Hepatocyte (in vitro differentiated cells): Measurements from ENCODE around the gene ST6GALNAC5. TPM values are rescaled to one million over a fixed set of nuclear protein-coding genes. Genes with fewer than 3 reads are reported as not detected.

Experiments used
- DNase-seq: peaks from one replicate; pipeline ENCODE4 v3.0.0-alpha.2; 2016; ENCODE audit warnings: low spot score
- H2AFZ ChIP-seq: fragments of 200-600 bp; sonication (generic); 2 replicates; pipeline ENCODE4 v1.6.0; 2016; ENCODE audit warnings: antibody characterized with exemption, mild to moderate bottlenecking
- H3K27ac ChIP-seq: fragments of 200-600 bp; sonication (generic); 2 replicates; pipeline ENCODE4 v1.5.1; 2016; ENCODE audit warnings: mild to moderate bottlenecking
- H3K27me3 ChIP-seq: fragments of 200-600 bp; sonication (generic); 2 replicates; pipeline ENCODE4 v1.6.1; 2016
- H3K36me3 ChIP-seq: fragments of 200-600 bp; sonication (generic); replicated peaks from 2 replicates; pipeline ENCODE4 v1.5.1; 2016; ENCODE audit warnings: low read depth; ENCODE audit not compliant: insufficient read depth
- H3K4me1 ChIP-seq: fragments of 200-600 bp; sonication (generic); 2 replicates; pipeline ENCODE4 v1.5.1; 2016; ENCODE audit warnings: mild to moderate bottlenecking, moderate library complexity; ENCODE audit not compliant: insufficient read depth
- H3K4me2 ChIP-seq: fragments of 200-600 bp; sonication (generic); 2 replicates; pipeline ENCODE4 v1.6.0; 2016
- H3K4me3 ChIP-seq: fragments of 200-600 bp; sonication (generic); 2 replicates; pipeline ENCODE4 v1.5.1; 2016; ENCODE audit warnings: mild to moderate bottlenecking
- H3K79me2 ChIP-seq: fragments of 200-600 bp; sonication (generic); 2 replicates; pipeline ENCODE4 v1.6.0; 2017; ENCODE audit warnings: mild to moderate bottlenecking
- H3K9me2 ChIP-seq: fragments of 200-600 bp; sonication (generic); replicated peaks from 2 replicates; pipeline ENCODE4 v1.6.0; 2017; ENCODE audit warnings: mild to moderate bottlenecking; ENCODE audit not compliant: insufficient read depth
- H3K9me3 ChIP-seq: fragments of 200-600 bp; sonication (generic); 2 replicates; pipeline ENCODE4 v1.5.1; 2016; ENCODE audit warnings: low read depth, mild to moderate bottlenecking
- H4K20me1 ChIP-seq: fragments of 200-600 bp; sonication (generic); 2 replicates; pipeline ENCODE4 v1.6.0; 2016; ENCODE audit warnings: mild to moderate bottlenecking; ENCODE audit not compliant: insufficient read depth, poor library complexity, severe bottlenecking
- EZH2 ChIP-seq: fragments of 200-600 bp; sonication (generic); IDR thresholded peaks from 2 replicates; pipeline ENCODE4 v1.6.1; 2016; ENCODE audit warnings: antibody characterized with exemption, mild to moderate bottlenecking, borderline replicate concordance
- EZH2phosphoT487 ChIP-seq: fragments of 200-600 bp; sonication (generic); IDR thresholded peaks from one replicate; pipeline ENCODE4 v1.6.1; 2018; ENCODE audit warnings: antibody characterized with exemption, mild to moderate bottlenecking, low read depth, moderate library complexity; ENCODE audit not compliant: unreplicated experiment, severe bottlenecking
- WGBS: methylation state at CpG from one replicate; pipeline ENCODE4 v1.1.6; 2016; ENCODE audit warnings: low lambda C conversion rate; ENCODE audit errors: missing lambda C conversion rate; 5-methylcytosine and 5-hydroxymethylcytosine counted together
- polyA plus RNA-seq: library from polyadenylated mRNA; unstranded; fragments of >200 nt; fragmentation: Nextera tagmentation; extraction: Ambion mirVana; gene quantifications from 2 replicates; pipeline ENCODE4 v1.2.1, GENCODE V29; 2016
- total RNA-seq: library from RNA; depleted of rRNA; stranded (reverse); fragments of >200 nt; gene quantifications from 2 replicates; pipeline ENCODE4 v1.2.3, GENCODE V29; 2014
- TF ChIP-seq, protein P1 (sequence below): fragments of 200-600 bp; sonication (generic); IDR thresholded peaks from 2 replicates; pipeline ENCODE4 v1.5.1; 2016; ENCODE audit warnings: antibody characterized with exemption, mild to moderate bottlenecking; ENCODE audit not compliant: poor library complexity

Gene ST6GALNAC5
- total and polyA plus RNA-seq, 2 experiments from 2014 or later, result 3.6 to 3.7 TPM

DNA sequence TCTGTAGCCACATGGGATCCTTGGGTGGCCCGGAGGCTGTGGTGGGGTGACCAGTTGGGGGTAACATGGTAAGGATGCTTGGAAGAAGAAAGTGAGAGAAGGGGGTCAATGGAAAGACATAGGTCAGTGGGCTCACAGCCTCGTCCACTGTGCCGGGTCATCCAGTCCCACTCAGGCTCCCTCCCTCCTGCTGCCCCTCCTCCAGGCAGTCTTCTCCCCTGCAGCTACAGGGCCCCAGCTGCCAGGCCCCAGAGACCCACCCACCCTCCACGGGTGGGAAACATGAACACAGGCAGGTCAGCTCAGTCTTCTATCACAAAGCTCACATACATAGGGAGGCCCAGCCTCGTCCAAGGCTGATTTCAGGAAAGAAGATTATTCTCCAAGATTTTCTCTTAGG is 158.3 kb downstream of the ST6GALNAC5 start:
- Histone ChIP-seq H3K36me3 (no peaks in the 10 kb centered on the region), H3K4me2 (no peak overlapping the region), H3K9me3 (no peaks in the 10 kb centered on the region), H3K9me2 (no peaks in the 10 kb centered on the region), H3K27ac (no peak overlapping the region), H3K4me3 (no peak overlapping the region), H3K4me1 (peaks cover 3% of the 10 kb centered on the region), H4K20me1 (no peaks in the 10 kb centered on the region), H2AFZ (no peak overlapping the region), H3K27me3 (no peaks in the 10 kb centered on the region), H3K79me2 (no peaks in the 10 kb centered on the region)
- DNase-seq, result no peak
- TF ChIP-seq EZH2phosphoT487, result no peak
- TF ChIP-seq, protein P1, sequence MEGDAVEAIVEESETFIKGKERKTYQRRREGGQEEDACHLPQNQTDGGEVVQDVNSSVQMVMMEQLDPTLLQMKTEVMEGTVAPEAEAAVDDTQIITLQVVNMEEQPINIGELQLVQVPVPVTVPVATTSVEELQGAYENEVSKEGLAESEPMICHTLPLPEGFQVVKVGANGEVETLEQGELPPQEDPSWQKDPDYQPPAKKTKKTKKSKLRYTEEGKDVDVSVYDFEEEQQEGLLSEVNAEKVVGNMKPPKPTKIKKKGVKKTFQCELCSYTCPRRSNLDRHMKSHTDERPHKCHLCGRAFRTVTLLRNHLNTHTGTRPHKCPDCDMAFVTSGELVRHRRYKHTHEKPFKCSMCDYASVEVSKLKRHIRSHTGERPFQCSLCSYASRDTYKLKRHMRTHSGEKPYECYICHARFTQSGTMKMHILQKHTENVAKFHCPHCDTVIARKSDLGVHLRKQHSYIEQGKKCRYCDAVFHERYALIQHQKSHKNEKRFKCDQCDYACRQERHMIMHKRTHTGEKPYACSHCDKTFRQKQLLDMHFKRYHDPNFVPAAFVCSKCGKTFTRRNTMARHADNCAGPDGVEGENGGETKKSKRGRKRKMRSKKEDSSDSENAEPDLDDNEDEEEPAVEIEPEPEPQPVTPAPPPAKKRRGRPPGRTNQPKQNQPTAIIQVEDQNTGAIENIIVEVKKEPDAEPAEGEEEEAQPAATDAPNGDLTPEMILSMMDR, result no peak
- TF ChIP-seq EZH2, result no peak
- WGBS, result 68% methylated on average over 5 of the region's 5 CpGs

DNA sequence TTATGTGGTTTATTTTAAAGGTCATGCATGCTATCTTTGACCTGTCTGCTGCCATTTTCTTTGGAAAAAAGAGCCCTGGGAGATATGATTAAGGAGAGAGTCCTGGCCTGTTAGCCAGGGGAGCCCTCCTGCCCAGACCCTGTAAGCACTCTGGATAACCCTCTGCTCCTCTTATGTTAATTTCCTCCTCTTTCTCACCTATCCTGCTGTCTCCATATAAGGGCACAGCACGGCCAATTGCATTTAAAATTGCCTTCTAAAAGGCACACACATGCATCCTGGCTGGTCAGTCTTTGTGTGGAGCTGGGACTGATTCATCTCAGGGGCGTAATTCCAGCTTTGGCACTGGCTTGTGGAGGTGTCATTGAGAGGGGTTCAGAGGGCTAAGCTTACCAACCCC is 158.9 kb downstream of the ST6GALNAC5 start:
- H3K27me3 ChIP-seq, result no peaks in the 10 kb centered on the region
- no peak overlapping the region for H3K27ac ChIP-seq
- H3K36me3 ChIP-seq, result no peaks in the 10 kb centered on the region
- no peak overlapping the region for H2AFZ ChIP-seq
- no peak overlapping the region for H3K4me3 ChIP-seq
- peaks cover 8% of the 10 kb centered on the region for H3K4me1 ChIP-seq
- no peak overlapping the region for H3K4me2 ChIP-seq
- 73% methylated on average over 2 of the region's 2 CpGs for WGBS
- no peaks in the 10 kb centered on the region for H3K79me2 ChIP-seq
- DNase-seq, result no peak
- no peaks in the 10 kb centered on the region for H3K9me2 ChIP-seq
- H4K20me1 ChIP-seq, result no peaks in the 10 kb centered on the region
- H3K9me3 ChIP-seq, result no peaks in the 10 kb centered on the region
- no peak for TF ChIP-seq EZH2
- TF ChIP-seq EZH2phosphoT487, result no peak
- TF ChIP-seq, protein P1, result no peak

DNA sequence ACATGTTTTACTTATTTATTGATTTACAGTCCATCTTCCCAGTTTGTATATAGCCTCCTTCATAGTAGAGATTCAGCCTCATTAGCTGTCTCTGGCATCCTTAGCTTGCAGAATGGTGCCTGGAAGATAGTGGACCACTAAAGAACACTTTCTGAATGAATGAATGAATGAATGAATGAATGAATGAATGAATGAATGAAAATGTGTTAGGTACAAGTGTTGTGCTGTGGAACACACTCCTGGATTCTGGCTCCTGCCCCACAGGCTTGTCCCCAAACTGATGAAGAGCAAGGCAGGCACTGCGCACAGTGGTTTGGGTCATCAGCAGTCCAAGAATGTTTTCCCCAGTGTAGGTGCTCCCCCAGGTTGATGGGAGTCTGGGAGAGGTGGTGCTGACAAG is 159.4 kb downstream of the ST6GALNAC5 start:
- Histone ChIP-seq H2AFZ (no peak overlapping the region), H3K4me3 (no peak overlapping the region)
- 86% methylated on average over 1 of the region's 1 CpG for WGBS

More for the DNA sequence above, 159.4 kb downstream of the ST6GALNAC5 start:
- Histone ChIP-seq H3K79me2 (no peaks in the 10 kb centered on the region), H3K36me3 (no peaks in the 10 kb centered on the region), H3K27ac (no peak overlapping the region), H3K27me3 (no peaks in the 10 kb centered on the region), H3K9me3 (no peaks in the 10 kb centered on the region), H4K20me1 (no peaks in the 10 kb centered on the region), H3K9me2 (no peaks in the 10 kb centered on the region), H3K4me1 (peaks cover 8% of the 10 kb centered on the region), H3K4me2 (no peak overlapping the region)
- DNase-seq, result no peak
- TF ChIP-seq, protein P1, result no peak
- TF ChIP-seq EZH2phosphoT487 (no peak), EZH2 (no peak)
